Activated CD8-positive, alpha-beta memory T cell treated with anti-CD3 and anti-CD28 coated beads, Interleukin-2, amount 50 U/mL, for 48 hours (primary cell): ENCODE results near the gene CCNE1.

Experiments
- DNase-seq: peaks from one replicate; pipeline ENCODE4 v3.0.0-alpha.2; 2020

Gene CCNE1

GRCh38 chr19:29811125-29812079 is at the start of gene CCNE1:
CCNE1 (plus strand) TSS chr19:29811991; CDS start chr19:29812556, 565 bp downstream.
- peak; percentile 97 for DNase-seq

GRCh38 chr19:29763196-29763595 is 48.6 kb upstream of the CCNE1 start:
- DNase-seq = no peak

GRCh38 chr19:29764361-29764760 is 47.4 kb upstream of the CCNE1 start:
- DNase-seq = no peak

- DNase-seq = no peak
These were observed 45.7 kb upstream of the CCNE1 start for GRCh38 chr19:29766100-29766499.

DNA sequence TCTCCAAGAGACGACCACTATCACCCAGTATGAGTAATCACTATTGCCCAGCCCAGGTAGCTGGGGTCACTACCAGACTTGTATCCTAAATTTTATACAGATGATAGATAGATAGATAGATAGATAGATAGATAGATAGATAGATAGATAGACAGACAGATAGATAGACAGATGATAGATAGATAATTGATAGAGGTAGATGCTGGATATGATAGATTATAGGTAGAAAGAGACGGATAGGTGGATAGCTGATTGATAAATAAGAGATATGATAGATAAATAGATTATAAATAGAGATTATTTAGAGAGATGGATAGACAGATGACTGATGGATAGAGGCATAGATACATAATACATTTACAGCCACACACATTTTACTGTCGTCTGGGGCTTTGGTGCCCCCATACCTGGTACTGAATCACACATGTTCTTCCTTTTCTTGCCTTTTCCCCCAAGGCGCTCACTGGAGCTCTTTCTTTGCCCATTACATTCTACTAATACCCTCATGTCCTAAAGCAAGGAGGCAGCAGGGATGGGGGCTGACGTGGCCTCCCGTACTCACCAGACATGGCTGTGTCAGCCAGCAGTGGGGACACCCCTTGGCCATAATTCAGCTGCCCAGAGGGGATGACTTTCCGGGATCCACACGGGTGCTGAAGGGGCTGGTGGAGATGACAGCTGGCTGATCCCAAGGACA is 44.6 kb upstream of the CCNE1 start:
- DNase-seq = no peak

GRCh38 chr19:29768166-29768565 is 43.6 kb upstream of the CCNE1 start:
- DNase-seq = no peak

DNA sequence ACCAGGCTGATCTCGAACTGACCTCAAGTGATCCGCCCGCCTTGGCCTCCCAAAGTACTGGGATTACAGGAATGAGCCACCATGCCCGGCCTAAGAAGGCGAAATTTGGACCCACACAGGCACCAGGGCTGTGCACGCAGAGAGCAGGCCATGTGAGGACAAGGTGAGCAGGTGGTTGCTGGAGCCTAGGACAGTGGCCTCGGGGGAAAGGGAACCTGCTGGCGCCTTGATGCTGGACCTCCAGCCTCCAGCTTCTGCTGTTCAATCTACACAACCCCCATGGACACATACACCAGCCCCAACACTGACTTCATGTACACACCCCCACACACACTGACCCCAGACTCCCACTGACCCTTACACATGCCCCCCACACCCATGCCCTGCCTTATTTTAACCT is 41.8 kb upstream of the CCNE1 start:
- no peak for DNase-seq

- no peak for DNase-seq
These were observed 41.1 kb upstream of the CCNE1 start for GRCh38 chr19:29770648-29771047.

- no peak for DNase-seq
These were observed 39.9 kb upstream of the CCNE1 start for GRCh38 chr19:29771708-29772414.

DNA sequence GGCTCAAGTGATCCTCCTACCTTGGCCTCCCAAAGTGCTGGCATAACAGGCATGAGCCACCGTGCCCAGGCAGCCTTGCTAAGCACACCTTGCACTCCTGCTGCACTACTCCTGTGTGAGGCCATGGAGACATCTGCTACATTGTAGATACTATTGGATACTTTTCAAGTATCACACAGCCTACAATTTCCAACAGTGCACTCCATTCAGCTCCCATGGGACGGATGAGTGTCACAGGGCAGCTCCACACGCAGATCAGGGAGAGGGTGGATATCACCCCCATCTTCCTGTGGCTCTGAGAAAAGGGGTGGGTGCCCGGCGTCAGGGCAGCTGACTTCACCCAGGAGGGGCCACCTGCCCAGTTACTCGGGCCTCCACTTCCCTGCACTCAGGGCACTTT is 39.1 kb upstream of the CCNE1 start:
- no peak for DNase-seq

DNA sequence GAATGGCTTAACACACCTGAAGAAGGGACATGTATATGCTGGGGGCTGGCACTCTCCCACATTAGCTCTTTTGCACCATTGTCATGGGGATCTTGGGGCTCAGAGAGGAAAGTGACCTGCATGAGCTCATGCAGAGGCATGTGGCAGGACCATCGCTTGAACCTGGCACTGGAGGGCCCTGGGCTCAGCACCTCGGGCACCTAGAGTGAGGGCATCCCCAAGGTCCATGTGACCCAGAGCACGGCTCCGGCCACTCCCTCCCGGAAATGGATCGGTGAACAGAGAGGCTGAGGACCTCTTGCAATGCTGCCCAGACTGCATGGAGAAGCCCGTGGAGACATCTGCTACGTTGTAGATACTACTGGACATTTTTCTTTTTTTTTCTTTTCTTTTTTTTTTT is 38.6 kb upstream of the CCNE1 start:
- no peak for DNase-seq

DNA sequence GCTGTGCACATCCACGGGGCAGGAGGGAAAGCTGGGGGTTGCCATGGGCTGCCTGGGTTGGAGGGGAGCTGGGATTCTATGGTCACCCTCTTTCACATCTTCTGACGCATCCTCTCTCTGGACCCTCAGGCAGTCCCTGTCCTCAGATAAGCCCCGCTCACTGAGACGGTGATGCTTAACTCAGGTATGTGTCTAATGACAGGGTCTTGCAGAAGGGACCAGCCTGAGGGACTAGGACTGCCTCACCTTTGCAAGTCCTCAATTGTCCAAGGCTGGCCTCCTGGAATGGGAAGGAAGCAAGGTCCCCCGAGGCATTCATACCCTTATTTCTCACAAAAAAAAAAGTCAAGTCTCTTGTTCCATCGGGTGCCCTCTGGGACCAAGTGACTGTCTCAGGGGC is 37.7 kb upstream of the CCNE1 start:
- DNase-seq = no peak

GRCh38 chr19:29777781-29778309 is 33.9 kb upstream of the CCNE1 start:
- DNase-seq = no peak

DNA sequence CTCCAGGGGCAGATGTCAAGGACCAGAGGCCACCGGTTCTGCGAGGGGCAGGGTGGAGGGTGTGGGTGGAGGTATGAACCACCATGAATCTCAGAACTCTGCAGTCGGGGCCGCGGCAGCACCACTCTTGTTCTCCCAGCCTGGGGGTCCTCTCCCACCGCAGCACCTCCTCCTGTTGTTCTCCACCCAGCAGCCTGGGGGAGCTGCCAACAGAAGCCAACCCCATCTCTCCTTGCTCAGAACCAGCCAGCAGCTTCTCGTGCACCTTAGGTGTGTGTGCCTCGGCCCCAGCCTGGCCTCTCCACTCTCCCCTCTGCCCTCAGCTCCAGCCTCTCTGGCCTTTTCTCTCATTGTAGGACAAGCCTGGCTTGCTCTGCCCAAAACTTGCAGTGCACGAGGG is 31.9 kb upstream of the CCNE1 start:
- no peak for DNase-seq

DNA sequence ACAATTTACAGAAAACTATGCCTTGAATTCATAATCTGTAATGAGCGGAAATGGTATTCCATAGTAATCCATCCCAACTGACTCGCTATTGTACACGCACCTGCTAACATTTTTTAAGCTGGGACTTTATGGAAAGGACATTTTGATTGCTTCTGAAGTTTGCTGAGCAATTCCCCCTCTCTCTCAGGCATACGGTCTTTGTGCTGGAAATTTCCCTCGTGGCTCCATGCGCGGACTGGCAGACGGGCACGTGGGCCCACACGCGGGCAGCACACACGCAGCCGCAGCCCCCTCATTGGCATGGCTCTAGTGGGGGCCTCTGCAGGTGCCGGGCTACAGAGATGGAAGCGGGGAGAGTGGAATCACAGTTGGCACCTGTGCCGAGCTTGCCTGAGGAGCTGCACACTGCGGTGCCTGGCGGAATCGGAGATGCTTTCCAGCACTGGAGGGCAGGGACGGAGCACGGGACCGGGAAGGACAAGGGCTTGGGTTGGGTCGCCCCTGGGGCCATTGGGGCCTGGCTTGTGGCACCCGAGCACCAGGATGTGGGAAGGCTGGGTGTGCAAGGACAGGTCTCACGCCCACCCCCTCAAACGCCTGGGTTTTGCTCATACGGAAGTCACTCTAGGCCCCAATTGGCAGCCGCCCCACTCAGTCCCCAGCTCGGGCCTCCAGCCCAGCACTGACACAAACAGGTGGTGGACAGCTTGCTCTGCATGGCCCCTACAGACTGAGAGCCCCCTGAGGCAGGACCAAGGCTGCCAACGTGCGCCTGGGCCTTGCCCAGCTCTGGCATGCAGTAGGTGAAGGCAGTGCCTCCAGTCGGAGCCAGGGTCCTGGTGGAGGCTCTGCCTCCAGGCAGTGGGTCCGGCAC is 30.2 kb upstream of the CCNE1 start:
- no peak for DNase-seq

DNA sequence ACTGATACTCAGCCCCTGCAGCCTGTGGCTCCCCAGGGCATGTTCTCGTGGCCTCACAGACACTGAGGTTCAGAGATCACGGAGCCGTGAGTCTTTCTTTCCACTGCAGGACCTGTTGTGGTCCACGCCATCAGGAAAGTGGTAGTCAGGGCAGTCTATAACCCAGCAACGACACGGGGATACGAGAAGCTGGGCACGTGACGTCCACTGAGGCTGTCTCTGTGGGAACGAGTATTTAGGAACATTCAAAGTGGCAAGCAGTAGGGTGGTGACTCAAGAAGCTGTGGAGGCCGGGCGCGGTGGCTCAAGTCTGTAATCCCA is 29.6 kb upstream of the CCNE1 start:
- DNase-seq = no peak

- no peak for DNase-seq
These were observed 28.1 kb upstream of the CCNE1 start for GRCh38 chr19:29783627-29784190.

DNA sequence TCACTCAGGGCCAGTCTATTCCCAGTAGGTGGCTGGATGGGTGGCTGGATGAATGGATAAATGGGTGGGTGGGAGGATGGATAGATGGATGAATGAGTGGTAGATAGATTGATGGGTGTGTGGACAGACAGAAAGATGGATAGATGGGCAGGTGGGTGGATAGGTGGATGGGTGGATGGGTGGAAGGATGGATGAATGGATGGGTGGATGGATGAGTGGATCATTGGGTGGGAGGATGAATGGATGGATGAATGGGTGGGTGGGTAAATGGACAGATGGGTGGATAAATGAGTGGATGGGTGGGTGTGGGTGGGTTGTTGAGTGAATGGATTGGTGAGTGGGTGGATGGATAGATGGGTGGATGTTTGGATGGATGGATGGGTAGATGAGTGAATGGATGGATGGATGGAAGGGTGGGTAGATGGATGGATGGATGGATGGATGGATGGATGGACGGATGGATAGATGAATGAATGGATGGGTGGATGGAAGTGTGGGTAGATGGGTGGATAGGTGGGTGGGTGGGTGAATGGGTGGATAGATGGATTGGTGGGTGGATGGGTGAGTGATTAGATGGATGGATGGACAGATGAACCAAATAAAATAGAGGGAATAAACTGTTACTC is 27.1 kb upstream of the CCNE1 start:
- no peak for DNase-seq

GRCh38 chr19:29785360-29785759 is 26.4 kb upstream of the CCNE1 start:
- no peak for DNase-seq

- no peak for DNase-seq
These were observed 25.7 kb upstream of the CCNE1 start for GRCh38 chr19:29785955-29786589.

GRCh38 chr19:29787281-29787680 is 24.5 kb upstream of the CCNE1 start:
- DNase-seq = no peak
